Measurements from ENCODE around the gene ARHGAP18.

GRCh38 chr6:129677620-129678325, 32.2 kb downstream of the ARHGAP18 start:
- TF ChIP-seq POLR2A (IDR thresholded peaks at IDR 0.05) (no peak), CTCF (IDR thresholded peaks at IDR 0.05) (no peak)
